ENCODE data around the gene CSNK1E.

The CSNK1E gene

DNA sequence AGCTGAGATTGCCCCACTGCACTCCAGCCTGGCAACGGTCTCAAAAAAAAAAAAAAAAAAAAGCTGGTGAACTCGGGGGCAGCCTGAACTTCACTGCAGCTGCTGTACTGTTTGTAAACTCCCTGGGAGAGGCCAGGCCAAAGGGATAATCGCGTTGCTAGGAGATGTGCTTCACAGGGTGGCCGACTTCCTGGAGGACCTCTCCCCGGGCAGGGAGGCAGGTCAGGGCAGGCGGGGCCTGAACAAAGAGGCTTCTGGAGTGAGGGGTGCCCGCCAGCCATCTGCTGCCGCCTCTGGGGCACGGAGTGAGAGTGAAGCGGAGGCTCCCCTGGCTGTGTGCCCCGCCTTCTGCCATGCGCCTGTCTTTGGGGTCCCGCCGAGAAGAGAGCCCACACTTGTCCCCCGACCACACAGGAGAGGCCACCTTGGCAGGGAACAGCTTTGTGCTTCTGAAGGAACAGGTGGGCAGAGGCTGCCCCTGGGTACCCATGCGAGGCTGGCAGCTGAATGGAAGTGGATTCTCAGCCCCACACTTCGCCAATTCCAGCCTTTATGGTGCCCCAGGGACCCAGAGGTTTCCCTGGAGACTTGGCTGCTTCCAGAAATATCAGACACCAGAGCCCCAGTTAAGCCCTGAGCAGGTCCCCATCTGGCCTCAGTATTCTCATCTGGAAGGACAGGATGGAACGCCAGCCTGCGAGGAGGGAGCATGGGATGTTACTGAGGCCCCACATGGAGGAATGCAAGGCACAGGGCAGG is 74.0 kb downstream of the CSNK1E start:
- H3K36me3 ChIP-seq = peaks cover 68% of the 10 kb centered on the region

DNA sequence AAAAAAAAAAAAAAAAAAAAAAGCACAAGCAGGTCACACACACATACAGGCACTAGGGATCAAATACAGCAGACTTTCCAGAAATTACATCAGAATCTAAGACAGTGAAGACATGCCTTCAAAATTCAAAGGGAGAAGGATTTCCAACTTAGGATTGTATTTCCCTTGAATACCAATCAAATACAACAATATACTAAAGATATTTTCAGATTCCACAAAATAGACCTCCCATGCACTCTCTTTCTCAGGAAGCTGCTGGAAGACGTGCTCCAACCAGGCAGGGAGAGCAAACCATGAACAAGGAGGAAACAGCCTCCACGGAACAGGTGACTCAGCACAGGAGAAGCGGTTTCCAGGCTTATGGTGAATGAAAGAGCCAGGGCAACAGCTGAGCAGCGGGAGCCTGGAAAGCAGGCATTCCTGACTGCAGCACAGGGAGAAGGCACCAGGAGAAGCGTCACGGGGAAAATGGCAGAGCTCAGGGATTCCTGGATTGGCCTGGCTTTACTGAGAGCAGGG is 76.4 kb downstream of the CSNK1E start:
- peaks cover 63% of the 10 kb centered on the region for H3K36me3 ChIP-seq
- H3K27ac ChIP-seq = no peak overlapping the region
- no peaks in the 10 kb centered on the region for H3K9me3 ChIP-seq
- TF ChIP-seq, protein P1, sequence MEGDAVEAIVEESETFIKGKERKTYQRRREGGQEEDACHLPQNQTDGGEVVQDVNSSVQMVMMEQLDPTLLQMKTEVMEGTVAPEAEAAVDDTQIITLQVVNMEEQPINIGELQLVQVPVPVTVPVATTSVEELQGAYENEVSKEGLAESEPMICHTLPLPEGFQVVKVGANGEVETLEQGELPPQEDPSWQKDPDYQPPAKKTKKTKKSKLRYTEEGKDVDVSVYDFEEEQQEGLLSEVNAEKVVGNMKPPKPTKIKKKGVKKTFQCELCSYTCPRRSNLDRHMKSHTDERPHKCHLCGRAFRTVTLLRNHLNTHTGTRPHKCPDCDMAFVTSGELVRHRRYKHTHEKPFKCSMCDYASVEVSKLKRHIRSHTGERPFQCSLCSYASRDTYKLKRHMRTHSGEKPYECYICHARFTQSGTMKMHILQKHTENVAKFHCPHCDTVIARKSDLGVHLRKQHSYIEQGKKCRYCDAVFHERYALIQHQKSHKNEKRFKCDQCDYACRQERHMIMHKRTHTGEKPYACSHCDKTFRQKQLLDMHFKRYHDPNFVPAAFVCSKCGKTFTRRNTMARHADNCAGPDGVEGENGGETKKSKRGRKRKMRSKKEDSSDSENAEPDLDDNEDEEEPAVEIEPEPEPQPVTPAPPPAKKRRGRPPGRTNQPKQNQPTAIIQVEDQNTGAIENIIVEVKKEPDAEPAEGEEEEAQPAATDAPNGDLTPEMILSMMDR (IDR thresholded peaks at IDR 0.05) = no peak
- H3K4me3 ChIP-seq (ENCODE audit: low read depth in 1 of 2, low read length in 1 of 2) = no peak overlapping the region
- H3K27me3 ChIP-seq = no peaks in the 10 kb centered on the region
- no peaks in the 10 kb centered on the region for H3K4me1 ChIP-seq (ENCODE audit: control insufficient read depth in 1 of 2, insufficient read depth in 1 of 2, low read depth in 1 of 2, low read length in 1 of 2)

More for the DNA sequence above, 74.0 kb downstream of the CSNK1E start:
- Histone ChIP-seq H3K9me3 (no peaks in the 10 kb centered on the region), H3K4me1 (ENCODE audit: control insufficient read depth in 1 of 2, insufficient read depth in 1 of 2, low read depth in 1 of 2, low read length in 1 of 2) (no peaks in the 10 kb centered on the region), H3K4me3 (ENCODE audit: low read depth in 1 of 2, low read length in 1 of 2) (no peak overlapping the region), H3K27ac (no peak overlapping the region), H3K27me3 (no peaks in the 10 kb centered on the region)
- TF ChIP-seq, protein P1 (IDR thresholded peaks at IDR 0.05) = no peak

All from neutrophil (primary cell).